Fibroblast of gingiva (primary cell): ENCODE data around the gene SDK1.
"Not testable (repeated sequence)": the region's sequence is repeated elsewhere in the genome, so short reads cannot be mapped to it uniquely, and the experiment has no call there.

ENCODE experiments used
- DNase-seq: peaks from one replicate; pipeline ENCODE4 v3.0.0-alpha.2; 2011; ENCODE audit warnings: low read depth

The SDK1 gene

DNA sequence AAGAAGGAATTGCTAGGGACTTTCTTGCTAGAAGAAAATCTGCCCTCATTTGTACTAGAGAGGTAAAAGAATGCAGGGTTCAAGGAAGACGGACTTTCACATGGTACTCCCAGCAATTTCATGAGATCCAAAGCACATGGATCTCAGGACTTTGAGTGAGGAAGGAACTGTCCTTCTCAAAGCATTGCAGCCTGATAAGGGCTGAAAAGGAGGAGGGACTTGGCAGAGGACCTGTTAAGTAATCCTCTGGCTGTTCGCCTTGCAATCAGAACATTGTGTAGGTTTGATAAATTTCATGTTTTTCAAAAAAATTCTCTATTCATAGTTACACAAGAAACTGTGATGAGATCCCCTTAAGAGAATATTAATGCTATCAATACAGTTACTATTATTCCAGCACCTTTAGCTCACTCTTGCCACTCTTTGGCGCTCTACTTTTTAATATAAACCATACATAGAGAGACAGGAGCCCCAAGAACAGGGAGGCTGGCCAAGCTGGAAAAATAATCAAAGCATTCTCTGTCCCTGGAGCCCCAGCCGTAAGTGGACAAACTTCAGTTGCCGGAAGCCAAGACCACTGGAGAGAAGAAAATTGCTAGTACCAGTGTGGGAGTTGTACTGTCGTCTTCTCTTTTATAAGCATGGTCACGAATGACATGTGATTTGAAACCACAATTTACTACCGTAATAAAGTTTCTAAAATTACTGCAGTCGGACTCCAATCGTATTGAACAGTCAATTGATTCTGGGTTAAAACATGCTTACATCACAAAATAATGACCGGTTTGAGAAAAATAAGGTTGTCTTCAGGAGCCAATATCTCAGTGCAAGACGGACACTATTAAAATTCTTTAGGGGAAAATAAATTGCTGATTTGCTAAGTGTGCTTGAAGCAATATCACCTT is 424.4 kb downstream of the SDK1 start:
- DNase-seq: no peak

DNA sequence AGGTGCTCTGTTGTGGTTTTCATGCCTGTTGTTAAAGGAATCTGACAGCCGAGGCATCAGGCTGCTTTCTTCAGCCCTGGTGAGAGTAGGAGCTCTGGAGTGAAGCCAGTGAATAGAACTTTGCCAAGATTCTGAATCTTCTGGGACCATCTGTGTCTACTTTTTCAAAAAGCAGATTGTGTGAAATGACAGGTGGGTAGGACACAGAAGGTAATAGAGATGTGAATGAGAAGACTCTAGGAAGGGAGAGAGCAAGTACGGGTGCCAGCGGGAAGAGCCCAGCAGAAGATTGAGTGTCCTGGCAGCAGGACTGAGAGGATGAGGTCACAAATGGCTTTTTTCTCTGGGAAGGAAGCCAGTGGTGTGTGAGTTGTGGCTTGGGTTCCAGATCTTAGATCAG is 429.2 kb downstream of the SDK1 start:
- peak; percentile 59 for DNase-seq

DNA sequence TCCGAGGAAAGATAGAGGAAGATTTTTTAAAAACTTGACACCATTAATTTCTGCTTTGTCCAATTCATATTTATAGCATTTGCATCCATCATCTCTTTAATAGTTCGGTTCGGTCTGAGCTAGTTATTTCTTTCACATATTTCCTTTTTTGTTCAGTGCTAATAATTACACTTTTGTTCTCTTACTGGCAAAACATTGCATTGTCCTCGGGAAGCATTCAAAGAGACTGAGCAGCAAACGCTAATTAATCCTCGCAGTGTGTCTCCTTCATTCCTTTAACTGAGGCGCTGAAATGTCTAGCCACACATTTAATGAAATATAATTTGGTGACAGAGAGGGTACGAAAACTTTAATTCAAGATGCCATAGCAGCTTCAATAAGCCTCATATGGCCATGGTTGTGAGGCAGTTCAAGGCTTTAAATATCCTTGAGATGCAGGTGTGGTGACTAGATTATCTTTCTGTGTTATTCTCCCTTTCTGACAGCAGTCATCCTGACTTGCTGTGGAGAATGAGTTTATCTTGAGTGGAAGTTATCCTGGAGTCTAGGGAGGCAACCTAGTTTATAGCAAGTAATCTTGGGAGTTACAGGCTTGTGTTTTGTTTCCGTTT is 431.4 kb downstream of the SDK1 start:
- DNase-seq: no peak

DNA sequence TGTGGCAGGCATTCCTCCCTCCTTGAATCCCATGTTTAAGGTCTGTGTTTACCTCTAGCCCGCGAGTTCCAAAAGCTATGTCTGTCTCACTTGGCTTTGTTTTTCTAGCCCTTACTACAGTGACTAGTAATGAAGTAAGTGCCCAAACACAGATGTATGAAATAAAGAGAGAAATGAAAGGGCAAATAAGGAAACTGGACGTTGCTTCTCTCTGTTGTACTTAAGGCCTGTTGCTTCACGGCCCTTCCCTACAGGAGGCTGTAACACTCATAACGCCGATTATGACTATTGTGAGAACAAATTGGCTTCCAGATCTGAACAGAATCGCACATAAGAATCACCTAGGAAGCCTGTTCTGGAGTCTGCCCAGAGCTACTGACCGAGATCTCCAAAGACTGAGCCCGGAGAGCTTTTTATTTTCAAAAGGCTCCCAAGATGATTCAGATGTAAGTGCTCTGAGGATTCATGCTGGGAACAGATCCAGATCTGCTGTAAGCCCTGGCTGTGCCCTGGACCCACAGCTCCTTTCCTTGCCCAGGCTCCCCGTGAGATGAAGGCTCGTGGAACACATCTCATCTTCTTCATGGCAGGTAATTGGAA is 432.6 kb downstream of the SDK1 start:
- DNase-seq: peak; percentile 53

DNA sequence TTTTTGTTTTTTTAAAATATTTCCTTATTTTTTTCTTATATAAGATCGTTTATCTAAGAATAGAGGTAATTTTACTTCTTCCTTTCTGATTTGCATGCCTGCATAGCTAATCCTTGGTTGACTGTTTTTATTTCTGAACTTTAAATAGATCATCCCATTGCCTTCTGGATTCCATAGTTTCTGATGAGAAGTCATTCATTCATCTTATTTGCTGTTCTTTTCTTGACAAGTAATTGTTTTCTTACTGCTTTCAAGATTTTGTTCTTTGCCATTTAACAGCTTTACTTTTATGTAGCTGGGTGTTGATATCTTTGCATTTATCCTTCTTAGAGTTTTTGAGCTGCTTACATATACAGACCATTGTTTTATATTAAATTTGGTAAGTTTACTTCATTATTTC is 437.9 kb downstream of the SDK1 start:
- DNase-seq: no peak

DNA sequence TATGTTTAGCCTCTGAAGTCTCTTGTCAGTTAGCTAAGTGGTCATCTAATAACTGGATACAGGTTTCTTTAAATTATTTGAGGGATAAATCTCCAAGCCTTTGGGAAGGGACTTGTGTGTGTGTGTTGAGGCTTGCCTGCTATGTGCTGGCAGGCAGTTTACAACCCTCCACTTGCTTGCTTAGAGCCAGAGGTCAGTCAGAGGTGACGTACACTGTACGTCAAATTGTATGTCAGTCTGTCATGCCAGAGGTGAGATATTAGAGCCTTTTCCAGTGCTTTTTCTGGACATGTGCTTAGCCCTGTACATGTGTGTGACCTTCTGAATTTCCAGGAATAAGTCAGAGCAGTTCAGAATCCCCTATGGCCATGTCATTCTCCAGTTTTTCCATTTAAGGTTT is 438.9 kb downstream of the SDK1 start:
- DNase-seq: no peak

DNA sequence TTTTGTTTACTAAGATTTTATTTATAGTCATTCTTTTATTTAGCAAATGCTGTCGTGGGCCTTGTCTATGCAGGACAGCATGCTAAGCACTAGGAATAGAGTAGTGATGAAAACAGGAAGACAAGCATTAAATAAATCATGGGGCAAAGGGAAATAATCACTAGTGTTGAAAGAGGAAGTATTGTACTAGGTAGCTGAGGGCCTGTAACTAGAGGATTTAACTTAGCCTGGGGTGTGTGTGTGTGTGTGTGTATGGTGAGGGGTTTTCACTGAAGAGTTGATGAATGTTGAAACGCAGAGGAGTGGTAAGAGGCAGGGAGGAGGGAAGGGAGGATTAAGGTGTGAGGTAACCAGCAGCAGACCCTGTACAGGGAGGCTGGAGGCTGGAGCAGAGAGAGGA is 446.4 kb downstream of the SDK1 start:
- DNase-seq: no peak

DNA sequence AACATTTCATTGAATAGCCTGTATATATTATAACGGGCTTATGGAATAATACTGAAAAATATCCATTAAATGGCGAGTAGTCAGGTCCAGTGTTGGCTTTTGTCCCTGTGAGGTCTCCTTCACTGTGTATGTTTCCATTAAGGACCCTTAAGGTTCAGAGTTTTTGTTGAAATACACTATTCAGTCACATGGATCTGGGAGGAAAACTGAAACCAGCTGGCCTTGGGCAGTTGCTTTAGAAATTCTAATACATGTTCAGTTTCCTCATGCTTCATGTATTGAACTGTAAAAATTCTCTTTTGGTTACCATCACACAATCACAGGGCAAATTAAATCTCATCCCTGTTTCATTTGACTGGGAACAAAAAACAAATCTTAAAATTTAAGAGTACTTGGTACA is 447.3 kb downstream of the SDK1 start:
- no peak for DNase-seq

DNA sequence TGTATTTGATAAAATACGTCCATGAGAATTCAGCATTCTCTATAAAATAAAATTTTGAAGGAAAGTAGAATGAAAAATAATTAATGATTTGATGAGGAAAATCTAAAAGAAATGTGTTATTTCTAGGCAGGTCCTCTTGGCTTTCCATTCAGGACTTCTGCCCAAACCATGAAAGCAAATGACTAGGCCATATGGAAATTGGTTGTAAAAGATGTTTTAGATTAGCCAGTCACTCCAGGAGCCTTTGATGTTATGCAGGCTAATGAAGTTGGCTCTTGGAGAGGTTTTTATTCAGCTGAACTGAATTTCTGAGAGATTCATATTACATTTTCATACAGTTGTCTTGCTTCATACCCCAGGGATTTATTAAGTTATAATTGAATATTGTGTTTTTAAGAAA is 452.8 kb downstream of the SDK1 start:
- DNase-seq: peak; percentile 69

DNA sequence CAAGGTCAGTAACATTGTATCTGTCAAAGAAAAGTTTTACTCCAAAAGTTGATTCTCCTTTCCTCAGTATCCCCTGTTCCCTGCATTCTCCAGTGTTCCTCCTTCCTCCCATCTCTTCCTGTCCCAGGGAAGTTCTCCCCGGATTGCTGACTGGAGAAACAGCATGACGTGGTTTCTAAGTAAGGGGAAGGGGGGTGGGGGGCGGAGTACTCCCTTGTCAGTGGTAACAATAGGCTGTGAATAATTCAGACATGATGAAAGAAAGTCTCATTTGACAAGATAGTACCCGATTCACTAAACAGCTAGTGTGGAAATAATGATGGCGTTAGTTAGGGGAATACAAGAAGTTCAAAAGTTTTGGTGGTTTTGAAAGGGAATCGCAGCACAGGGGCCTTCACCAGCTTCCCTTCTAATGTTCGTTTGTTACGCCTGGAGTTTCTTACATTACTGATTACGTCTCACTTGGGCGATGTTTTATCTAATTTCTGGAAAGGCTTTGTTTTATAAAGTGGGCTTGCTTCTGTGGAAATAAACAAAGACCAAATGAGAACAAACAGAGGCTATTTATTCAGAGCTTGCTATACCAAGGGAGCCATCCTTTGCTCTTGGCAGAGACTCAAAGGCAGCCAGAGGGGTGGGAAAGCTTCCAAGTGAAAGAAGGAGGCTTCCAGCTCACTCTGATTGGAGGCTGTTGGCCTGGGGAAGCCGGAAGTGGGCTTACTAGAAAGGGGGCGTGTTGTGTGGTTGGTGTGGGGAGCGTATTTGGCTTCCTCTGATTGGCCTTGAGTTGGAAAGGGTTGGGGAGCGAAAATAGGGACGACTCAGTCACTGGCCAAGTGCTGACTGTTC is 453.7 kb downstream of the SDK1 start:
- peak; percentile 83 for DNase-seq

DNA sequence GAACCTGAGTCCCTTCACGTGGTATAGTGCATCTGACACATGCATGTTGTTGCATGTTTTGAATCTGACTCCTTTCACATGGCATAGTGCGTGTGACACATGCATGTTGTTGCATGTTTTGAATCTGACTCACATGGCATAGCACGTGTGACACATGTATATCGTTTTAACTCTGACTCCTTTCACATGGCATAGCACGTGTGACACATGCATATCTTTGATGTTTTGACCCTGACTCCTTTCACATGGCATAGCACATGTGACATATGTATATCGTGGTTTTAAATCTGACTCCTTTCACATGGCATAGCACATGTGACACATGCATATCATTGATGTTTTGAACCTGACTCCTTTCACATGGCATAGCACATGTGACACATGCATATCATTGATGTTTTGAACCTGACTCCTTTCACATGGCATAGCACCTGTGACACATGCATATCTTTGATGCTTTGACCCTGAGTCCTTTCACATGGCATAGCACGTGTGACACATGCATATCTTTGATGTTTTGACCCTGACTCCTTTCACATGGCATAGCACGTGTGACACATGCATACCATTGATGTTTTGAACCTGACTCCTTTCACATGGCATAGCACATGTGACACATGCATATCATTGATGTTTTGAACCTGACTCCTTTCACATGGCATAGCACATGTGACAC is 454.9 kb downstream of the SDK1 start:
- not testable (repeated sequence) for DNase-seq

DNA sequence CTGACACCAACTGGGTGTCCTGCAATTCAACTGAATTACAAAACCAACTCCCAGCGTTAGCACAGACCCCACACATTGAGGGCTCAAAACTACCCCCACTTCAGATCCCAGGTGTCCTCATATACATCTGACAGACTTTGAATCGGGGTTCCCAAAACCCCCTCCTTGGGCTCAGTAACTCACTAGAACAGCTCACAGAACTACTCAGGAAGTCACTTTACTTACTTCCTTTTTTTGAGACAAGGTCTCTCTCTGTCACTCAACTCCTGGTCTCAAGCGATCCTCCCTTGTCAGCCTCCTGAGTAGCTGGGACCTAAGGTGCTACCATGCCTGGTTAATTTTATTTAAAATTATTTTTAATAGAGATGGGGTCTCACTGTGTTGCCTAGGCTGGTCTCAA is 456.0 kb downstream of the SDK1 start:
- DNase-seq: no peak

DNA sequence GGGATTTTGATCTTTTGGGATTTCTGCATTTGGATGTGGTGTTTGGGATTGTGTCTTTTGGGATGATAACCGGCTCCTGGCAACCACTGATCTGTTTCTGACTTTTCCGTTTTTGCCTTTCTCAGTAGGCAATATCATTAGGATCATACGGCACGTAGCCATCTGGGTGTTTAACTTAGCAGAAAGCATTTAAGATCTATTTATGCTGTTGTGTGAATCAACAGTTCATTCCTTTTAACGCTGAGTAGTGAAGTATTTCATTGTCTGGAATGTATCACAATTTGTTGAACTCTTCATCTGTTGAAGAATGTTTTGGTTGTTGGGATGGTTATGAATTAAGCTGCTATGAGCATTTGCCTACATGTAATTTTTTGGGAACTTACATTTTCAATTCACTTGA is 459.6 kb downstream of the SDK1 start:
- peak; percentile 35 for DNase-seq

DNA sequence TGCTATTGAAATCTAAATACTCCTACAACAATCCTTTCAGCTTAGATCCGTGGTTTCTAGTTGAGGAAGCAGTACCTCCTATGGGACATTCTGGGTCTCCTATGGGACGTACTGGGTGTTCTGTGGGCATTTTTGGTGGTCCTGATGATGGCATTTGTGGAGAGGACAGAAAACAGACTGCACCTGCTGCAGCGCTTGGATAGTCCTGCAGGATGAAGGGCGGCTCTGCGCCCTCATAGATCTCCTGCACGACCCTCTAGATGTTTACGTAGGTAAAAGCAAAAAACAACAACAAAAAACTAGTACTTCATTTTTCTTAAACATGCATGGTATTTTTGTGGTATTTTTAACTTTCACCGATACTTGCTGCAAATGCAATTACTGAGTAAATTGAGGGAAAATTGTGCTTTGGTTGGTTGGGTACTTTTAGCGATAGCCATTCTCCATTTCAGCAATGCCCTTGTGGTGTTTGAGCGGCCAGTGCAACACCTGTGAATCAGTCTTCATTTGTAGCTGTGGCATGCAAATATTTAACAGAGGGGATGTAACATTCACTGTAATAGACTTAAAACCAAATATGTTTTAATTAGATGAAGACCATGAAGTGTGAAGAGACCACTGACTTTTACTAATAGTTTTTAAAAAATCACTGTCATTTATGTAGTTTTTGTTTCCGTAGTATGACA is 461.2 kb downstream of the SDK1 start:
- no peak for DNase-seq

DNA sequence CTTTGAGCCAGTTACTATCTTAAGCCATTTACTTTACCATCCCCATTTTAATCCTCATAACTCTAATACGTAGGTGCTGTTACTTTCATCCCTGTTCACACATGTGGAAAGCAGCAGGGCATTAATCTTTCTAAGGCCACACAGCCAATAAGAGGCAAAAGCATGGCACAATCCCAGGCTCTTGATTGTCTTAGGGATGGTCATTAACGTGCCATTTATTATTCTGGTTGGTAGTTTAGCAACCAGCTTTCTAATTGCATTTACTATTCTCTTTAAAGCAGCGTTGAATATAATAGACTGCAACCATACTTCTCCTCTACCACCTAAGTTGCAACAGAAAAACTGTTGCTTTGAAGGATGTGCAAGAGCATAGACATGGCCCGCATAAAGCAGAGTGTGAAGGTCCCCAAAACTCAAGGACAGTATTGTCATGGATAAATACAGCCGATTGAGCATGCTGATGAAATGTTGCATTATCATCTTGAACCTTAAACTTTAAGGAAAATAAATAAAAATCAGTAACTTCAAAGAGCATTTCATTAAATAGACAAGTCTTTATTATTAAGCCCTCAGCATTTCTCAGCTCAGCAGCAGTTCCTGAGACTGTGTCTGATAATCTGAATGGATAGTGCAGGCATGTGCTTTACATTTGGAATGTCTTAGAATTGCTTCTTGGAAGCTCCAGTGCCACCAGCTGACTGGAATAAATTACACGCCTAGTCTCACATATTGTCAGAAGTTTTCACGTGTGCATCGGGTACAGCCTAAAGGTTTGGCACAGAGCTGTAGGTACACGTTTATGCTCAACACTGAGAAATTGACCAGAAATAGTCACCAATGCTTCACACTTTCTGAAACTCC is 467.1 kb downstream of the SDK1 start:
- no peak for DNase-seq

DNA sequence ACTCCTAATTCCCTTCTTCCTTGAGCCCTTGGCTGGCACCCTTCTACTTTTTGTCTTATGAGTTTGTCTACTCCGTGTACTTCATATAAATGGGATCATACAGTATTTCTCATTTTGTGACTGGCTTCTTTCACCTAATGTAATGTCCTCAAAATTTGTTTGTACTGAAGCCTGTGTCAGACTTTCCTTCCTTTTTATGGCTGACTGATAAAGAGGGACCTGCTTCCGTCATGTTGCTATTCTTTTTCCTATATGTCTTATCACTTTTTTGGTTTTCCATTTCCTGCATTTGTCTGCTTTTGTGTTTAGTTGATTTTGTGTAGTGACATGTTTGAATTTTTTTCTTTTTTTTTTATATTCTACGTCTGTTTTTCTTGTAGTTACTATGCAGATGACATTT is 470.9 kb downstream of the SDK1 start:
- DNase-seq: no peak

DNA sequence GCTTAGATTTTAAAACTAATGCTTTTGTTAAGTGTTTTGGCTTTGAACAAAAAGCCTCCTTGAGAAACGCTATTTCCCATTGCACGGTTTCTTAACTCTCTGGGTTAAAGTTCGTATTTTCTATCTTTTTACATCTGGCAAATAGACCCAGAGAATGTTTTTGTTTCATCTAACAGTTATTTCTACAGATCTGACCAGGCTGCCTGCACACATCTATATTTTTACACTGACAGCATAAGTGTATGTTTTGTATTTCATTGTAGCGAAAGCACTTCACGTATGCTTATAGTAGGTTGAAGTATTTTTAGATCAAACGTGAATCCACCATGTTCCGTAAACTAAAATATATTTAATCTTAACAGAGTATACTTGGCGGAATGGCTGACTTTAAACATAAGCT is 477.3 kb downstream of the SDK1 start:
- no peak for DNase-seq

DNA sequence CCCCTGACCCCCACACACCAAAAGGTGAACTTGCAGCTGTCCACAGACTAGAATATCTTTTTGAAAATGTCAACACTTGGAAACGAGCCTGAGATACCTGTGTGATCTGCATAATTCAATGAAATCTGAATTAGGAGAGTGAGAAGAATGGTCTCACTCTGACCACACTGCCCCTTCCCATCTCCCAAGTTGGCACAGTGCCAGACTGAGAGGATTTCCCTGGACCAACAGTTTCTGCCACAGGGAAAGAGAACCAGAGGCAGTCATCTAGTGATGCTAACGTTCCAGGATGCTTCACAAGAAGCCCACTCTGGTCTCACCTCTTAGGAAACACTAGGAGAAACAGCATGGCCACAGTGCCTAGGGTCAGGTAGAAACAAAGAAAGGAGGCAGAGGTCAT is 479.0 kb downstream of the SDK1 start:
- no peak for DNase-seq

DNA sequence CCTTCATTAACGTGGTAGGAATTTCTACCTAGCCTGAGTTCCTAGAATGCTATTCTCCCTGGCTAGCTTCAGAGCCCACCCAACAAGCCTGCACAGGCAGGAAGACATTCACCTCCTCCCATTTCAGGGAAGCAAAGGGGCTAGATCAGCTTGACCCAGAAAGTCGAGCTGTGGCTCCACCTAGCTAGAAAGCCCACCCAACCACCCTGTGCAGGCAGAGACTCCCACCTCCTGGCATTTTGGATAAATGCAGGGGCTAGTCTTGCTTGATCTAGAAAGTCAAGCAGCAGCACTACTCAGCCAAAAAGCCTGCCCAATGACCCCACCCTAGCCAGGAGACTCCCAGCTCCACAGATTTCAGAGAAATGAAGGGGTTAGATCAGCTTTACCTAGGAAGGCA is 479.5 kb downstream of the SDK1 start:
- DNase-seq: no peak

DNA sequence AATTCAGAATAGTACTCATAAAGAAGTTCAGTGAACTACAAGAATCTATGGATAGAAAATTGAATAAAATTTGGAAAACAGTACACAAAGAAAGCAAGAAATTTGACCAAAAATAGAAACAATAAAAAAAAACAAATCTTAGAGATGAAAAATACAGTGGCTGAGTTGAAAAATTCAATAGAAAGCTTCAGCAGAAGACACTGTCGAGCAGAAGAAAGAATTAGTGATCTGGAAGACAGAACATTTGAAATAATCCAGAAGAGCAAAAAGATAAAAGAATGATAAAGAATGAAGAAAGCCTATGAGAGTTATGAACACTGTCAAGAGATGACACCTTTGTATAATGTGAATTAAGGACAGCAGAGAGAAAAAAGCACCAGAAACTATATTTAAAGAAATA is 480.6 kb downstream of the SDK1 start:
- no peak for DNase-seq
